ENCODE data around the gene CDK6.
A peak's percentile ranks its signal among the peaks of the same experiment; 100 is the strongest.

Gene CDK6

GRCh38 chr7:92788559-92789183, 47.7 kb downstream of the CDK6 start:
- DNase-seq = peak; percentile 51

DNA sequence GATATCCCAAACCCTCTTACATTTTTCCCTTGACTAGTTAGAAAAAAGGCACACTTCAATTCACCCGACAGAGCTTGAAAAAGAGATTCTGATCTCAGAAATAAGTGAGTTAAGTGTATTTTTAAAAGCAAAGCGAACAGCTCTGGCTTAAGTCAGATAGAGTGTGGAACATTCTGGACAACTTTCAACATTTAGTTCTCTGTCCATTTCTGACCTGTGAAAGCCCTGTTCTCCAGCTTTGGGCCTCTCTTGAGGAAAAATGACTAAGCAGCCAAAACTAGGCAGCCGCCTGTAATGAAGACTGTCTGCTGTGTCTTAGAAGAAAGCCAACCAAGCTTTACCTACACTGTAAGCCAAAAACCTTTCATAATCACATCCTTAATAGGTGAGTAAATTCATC, 50.5 kb downstream of the CDK6 start:
- DNase-seq = no peak

GRCh38 chr7:92784935-92785334, 51.4 kb downstream of the CDK6 start:
- no peak for DNase-seq

- no peak for DNase-seq
Measured at GRCh38 chr7:92783260-92784201, 52.8 kb downstream of the CDK6 start.

- DNase-seq = no peak
Measured at GRCh38 chr7:92782855-92783254, 53.5 kb downstream of the CDK6 start.

DNA sequence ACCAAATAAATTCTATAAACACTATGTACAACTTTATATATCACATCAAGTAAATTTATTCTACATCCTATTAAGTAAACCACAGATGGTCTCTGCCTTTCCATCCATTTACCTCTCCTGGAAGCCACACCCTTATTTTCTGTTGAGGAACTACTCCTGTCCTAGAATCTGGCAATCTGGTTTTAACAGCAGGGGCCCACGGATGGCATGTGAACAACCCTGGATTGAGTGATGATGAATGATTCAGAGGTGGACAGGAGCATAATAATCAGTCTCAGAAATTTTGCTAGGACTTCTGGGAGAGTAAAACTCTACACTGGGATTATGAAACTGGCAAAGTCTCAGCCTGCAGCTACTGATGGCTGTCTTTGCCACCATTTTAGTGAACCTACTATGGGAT, 54.1 kb downstream of the CDK6 start:
- DNase-seq = no peak

GRCh38 chr7:92781117-92781720, 55.2 kb downstream of the CDK6 start:
- peak; percentile 67 for DNase-seq

DNA sequence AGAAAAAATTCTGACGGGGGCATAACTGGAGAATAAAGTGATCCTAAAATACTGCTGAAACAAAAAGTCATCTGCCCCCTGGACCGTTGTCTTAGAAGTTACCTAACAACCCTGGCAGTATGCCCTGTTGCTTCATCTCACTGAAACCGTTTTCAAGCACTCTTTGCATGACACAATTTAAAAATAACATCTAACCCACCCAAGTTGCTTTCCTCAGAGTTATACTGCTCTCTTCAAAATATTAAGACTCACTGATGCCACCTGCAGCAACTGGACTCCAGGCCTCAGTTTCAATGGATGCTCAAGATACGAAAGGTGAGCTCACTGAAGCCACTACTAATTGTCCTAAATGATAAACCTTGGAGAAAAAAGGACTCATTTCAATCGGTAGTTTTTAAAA, 57.4 kb downstream of the CDK6 start:
- peak; percentile 85 for DNase-seq

GRCh38 chr7:92777993-92778392, 58.4 kb downstream of the CDK6 start:
- no peak for DNase-seq

DNA sequence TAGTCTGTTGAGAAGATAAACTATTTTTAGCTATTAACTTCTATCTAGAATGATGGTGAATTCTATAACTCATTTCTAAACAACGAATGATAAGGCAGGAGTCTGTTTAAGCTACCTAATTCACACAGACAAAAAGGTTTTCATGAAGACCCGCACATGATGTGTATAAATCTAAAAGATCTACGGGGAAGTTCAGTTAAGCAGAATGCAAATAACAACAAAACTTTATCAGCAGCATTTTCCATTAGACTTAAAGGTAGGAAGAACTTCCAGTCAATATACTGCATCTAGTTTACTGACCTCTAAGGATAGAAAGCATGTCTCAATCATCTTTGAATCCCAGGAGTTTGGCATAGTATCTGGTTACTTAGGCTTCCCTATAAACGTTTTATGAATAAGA, 62.6 kb downstream of the CDK6 start:
- no peak for DNase-seq

- no peak for DNase-seq
Measured at GRCh38 chr7:92769844-92770243, 66.5 kb downstream of the CDK6 start.

GRCh38 chr7:92769394-92769699, 67.0 kb downstream of the CDK6 start:
- no peak for DNase-seq

DNA sequence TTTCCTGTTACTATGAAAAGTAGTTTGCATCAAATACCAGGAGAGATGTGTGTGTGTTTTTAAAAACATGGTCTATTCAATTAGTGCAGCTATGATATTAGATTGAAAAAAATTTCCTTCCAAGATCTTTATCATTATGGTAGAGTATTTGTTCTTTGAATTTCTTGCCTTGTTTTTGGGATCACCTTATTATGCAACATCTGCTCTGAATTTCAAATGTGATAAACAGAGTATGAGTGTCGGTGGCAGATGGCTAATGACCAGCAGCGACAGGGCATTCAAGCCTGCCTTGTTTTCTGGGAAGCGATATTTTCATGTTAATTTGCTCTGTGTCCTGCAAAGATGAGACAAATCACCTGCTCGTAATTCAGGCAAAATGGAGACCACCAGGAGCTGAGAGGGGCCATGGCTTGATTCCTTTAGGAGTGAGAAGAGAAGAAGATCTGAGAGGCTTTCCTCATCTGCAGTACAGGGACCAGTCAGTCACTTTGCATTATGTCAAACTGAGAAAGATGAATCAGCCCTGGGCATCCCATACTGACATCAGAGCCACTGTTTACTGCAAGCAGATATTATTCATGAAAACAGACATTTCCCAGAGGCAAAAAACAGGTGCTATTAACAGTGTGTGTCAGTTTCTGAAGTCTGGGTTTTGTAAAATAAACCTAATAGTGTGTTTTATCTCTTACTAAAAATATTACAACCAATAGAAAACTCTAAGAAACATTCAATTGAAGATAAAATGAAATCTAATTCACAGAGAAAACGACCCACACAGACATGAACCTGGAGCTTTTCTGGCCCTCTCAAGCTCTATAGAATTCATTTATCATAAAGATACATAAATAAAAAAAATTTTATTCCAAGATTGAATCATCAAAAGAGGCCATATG, 67.6 kb downstream of the CDK6 start:
- DNase-seq = no peak

DNA sequence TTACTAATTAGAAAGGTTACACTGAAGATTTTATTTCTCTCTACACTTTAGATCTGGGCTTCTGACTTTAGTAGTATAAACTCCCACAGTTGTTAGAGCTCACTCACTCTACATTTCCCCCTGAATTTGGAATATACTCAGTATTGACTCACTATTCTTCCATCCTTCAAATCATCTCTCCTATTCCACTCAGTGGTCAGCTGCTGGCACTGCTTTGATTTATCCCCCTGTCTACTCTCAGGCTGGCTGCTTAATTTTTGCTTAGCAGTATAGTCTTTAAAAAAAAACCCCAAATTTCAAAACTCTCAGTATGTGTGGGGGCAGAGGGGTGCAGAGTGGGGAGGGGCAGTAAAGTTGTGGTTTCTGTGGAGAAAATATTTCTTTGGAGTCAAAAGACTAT, 68.9 kb downstream of the CDK6 start:
- no peak for DNase-seq

DNA sequence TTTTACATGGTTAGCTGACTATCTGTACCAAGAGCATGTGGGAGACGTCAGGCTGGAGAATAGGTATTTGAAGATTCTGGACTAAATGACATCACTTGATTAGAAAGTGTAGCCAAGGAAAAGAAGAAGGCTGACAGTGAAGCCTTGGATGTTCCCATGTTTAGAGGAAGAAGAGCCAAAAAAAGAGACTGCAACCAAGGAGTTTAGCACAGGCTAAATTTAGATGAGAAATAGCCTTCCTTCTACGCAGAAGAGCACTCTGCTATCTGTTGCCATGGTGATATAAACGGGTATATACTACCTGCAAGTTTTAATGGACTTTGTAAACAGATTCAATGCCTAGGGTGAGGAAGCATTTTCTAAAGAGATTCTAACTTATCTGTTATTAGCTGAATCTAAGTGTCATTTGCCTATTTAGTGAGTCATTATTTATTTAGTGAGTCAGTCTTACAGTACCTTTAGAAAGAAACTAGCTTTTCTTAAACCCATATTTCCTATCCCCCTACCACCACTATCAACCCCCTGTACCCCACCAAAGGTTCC, 69.8 kb downstream of the CDK6 start:
- no peak for DNase-seq

- DNase-seq = no peak
Measured at GRCh38 chr7:92765725-92766124, 70.6 kb downstream of the CDK6 start.

- DNase-seq = peak; percentile 66
Measured at GRCh38 chr7:92763636-92764423, 72.5 kb downstream of the CDK6 start.

- DNase-seq = no peak
Measured at GRCh38 chr7:92762851-92763250, 73.5 kb downstream of the CDK6 start.

DNA sequence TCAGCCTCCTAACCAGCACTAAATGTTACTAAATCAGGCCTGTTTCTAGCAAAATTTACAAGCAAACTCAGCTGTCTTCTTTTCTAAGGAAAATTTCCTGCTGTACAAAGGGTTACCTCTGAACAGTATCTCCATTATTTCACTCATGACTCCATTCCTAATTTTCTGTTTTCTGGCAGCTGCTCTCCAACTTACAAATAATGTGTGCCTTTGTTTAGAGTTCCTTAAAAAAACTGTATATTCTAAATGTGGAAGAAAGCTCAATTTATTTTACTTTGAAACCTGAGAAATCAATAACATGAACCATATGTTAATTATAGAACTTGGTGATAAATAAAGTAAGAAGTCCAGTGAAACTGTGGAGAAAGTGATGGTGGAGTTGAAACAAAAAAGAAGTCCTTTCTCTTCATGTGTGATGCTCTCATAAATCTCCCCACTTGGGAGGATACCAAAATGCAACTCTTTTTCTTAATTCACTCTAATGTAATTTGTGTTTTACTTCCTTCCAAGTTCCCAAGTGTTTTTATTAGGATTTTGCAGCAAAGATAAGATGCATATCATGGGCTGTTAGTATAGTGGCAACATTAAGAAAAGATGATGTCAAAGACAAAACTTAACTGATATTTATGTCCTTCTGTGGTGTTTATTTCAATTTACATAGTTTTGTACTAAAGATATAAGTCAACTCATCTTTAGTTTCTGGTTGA, 74.8 kb downstream of the CDK6 start:
- DNase-seq = no peak

GRCh38 chr7:92758796-92759431, 77.5 kb downstream of the CDK6 start:
- no peak for DNase-seq
